ENCODE measurements around the gene GGT6.

Gene GGT6

DNA sequence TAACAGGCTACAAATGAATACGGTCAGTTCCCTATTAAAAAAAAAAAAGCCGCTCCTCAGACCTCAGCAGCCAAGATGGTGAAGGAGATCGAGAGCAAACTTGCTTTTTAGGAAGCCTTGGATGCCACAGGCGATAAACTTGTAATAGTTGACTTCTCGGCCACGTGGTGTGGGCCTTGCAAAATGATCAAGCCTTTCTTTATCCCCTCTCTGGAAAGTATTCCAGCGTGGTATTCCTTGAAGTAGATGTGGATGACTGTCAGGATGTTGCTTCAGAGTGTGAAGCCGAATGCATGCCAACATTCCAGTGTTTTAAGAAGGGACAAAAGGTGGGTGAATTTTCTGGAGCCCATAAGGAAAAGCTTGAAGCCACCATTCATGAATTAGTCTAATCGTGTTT, 11.8 kb upstream of the GGT6 start:
- DNase-seq: no peak

DNA sequence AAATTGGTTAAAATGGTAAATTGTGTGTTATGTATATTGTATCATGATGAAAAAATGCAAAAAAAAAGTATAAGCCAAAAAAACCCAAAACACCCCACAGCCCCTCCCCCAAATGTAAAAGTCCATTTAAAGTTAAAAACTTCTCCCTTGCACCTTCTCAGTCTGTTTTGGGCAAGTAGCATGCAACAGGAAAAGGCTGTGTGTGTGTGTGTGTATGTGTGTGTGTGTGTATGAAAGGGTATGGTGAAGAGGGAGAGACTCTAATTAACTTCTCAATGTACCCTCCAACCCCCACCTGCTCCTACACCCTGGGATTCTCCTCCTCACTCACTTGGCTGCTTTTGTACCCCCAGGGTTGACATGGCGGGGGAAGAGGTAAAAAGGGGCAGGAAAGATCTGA, 9.2 kb upstream of the GGT6 start:
- no peak for DNase-seq

DNA sequence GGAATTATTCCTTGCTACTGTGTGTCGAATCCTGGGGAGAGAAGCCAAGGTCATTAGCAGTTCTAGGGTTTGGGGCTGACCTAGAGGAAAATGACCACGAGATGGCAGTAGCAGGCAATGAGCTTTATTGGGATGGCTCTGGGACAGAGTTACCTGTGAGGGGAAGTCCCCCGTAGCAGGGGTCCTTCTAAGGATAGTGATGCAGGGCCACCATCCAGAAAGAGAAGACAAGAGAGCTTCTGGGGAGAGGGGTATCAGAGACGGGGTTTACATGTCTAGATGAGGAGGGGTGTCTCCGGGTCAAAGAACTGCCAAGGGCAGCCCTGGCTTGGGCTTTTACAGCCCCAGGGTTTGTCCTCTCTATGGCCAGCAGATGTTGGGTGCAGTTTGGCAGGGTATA, 6.4 kb upstream of the GGT6 start:
- peak in 1 of 2 experiments; percentile 22 for DNase-seq

DNA sequence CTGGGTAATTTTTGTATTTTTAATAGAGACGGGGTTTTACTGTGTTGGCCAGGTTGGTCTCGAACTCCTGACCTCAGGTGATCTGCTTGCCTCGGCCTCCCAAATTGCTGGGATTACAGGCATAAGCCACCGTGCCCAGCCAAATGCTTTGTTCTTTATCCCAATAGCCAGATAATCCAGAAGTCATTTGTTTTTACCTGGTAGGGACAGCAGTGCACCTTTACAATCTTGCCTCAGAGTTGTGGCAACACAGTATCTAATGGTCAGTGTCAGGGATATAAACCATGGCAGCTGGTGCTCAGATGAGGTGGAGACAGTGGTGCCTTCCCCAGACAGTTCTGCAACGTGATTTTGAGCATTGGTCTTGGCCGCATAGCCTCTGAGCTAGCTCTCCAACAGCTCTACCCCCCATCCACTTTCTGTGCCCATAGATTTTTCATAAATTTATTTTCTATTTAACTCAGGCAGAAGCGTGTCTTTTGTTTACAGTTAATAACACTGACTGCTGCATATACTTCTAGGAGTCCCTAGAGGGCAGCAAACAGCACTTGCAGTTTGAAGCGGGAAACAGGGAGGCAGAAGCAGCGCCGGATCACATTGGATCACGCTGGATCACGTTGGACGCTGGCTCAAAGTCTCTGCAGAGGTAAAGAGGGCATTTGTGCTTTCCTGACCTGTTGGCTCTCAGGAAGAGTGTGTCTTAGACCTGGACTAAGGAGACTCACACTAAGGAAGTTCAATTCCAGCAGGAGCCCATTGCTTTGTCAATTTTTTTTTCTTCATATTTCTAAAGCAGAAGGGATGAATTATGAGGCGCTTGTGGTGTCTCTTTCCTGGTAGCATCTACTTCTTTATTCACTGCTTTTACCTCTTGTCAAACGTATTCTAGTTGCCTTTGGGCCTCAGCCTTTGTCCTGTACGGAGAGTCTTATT, 5.1 kb upstream of the GGT6 start:
- peak; percentile 37 for DNase-seq

DNA sequence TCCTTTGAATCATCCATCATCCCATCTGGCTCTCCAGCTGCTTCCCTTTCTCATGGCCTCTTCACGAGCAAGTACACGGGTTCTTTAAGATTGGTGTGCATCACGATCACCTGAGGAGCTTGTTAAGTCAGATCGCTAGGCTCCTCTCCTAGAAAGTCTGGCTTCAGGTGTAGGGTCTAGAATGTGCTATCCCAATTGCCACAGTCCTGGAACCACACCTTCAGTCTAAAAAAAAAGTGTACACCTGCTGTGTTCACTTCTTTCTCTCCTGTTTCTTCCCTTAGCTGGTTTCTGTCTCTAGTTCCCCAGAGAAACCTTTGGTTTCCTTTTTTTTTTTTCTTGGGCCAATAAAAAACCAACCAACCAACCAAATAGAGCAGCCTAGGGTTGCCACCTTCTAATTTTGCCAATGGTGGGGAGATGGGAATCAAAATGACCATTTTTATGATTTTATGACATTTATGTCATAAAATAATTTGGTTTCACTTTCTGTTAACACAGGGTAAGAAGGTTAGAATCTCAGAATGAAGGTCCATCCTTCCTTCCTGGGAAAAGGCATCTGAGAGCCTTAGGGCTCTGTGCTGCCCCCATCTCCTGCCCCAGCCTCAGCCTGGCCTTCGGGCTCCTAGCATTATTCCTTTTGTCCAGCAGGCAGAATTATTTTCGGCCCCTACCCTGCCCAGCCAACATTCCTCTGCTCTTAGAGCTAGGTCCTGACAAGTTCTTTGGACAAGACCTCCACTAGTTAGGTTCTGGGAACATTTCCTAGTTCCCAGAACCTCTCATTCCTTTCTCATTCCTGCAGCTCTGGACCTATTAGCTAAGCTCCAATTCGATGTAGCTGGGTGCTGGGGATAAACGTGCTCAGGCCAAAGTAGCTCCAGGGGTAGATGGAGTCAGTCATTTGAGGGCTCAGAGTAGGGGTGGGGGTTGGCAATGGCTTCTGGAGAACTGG, 1.9 kb upstream of the GGT6 start:
- DNase-seq: no peak

DNA sequence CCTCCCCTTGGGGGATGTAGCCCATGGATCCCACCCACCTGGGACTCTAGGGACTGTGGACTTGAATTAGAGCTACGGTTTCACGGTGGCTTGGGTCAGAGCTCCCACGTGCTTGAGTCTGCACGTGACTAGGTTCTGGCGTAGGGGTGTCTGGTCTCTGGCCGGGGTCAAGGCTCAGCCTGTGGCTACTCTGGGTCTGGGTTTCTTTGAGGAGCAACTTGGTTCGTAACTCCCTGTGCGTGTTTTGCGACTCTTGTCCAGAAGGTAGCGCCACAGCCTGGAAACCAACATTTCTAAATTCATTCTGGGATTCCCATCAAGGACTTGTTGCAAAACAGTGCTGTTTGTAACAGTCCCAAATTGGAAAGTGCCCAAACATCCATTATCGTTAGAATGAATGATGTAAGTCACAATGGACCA, 470 bp upstream of the GGT6 start:
- no peak for DNase-seq

DNA sequence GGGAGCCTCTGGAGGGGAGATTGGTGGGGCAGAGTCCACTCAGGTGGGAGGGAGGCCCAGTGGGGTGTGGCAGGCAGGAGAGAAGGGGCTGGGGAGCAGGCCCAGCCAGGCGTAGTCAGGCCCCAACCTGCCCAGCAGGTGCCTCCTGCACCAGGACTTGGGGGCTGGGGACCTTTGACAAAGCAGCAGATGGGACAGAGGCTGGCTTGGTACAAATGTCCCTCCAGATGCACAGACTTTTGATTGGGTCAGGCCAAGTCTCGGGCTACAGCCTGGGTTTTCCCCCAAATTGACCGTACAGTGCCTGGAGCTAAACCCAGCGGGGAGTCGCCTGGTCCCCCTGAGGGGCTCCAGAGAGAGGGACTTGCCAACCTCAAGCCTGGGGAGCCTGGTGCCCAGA, 411 bp downstream of the GGT6 start:
- no peak for DNase-seq

DNA sequence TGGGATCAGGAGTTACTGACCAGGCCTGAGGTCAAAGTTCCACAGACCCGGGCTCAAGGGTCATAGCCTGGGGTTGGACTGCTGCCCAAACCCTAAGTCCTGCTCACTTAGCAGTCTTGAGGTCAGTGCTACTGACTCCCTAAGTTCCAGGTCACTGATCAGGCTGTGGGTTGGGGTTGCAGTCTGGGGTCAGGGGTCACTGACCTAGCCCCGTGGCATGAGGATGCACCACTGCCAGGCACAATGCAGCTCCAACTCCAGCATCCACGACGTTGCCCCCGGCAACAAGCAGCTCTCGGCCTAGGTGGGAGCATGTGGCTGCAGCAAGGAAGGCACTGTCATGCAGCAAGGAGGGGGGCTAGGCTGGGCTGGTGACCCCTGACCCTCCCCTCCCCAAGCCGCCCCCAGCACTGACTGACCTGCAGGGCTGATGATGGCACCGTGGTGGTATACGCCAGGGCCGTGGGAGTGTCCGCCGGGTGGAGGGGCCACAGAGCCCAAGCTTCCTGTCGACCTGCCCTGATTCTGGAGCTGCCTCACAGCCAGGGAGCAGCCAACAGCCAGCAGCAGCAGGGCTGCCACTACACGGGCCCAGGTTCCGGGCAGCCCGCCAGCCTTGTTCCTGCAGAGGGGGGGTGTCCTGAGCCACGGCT, 1.1 kb downstream of the GGT6 start:
- no peak for DNase-seq

DNA sequence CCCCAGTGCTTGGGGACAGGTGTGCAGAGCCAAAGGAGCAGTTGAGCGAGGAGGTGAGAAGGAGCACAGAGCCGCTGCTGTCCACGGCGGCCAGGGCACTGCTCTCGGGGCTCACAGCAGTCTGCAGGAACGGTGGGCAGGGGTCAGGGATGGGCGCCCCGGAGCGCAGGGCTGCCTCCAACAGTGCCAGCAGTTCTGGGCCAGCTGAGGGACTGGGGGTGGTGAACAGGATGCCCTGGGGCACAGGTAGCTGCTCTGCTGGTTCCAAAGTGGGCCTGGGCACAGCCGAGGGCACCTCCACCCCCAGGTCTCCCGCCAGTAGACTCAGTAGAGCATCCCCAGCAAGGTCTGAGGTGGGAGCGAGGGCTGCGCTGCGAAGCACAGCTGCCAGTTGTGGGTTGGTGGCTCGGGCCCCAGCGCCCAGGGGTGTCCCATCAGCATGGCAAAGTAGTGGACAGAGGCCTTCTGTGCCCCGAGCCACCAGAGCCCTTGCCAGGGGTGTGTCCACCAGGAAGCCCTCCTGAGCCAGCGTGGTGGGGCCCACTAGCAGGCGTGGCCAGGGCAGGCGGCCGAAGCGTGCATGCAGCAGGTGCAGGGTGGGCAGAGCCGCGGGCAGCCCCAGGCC, 1.9 kb downstream of the GGT6 start:
- no peak for DNase-seq

DNA sequence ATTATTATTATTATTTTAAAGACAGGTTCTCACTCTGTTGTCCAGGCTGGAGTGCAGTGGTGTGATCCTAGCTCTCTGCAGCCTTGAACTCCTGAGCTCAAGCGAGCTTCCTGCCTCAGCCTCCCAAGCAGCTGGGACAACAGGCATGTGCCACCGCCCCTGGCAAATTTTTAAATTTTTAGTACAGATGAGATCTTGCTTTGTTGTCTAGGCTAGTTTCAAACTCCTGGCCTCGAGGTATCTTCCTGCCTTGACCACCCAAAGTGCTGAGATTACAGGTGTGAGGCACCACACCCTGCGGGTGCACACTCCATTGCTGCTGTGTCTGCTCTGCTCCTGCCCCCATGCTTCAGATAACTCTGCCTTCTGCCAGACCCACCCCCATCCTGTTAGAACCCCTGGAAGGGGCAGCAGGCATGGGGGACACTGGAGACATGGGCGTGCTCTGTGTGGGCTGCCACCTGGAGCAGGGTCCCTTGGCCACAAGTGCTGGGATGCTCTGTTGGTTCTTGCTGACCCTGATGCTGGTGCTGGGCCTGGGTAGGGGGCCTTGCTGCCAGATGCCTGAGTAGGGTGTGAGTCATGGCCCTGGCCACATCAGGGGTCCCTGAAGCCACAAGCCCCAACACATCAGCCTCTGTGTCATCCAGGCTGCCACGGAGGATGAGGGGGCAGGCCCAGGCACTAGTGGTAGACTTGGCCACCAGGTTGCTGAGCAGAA, 2.6 kb downstream of the GGT6 start:
- no peak for DNase-seq

DNA sequence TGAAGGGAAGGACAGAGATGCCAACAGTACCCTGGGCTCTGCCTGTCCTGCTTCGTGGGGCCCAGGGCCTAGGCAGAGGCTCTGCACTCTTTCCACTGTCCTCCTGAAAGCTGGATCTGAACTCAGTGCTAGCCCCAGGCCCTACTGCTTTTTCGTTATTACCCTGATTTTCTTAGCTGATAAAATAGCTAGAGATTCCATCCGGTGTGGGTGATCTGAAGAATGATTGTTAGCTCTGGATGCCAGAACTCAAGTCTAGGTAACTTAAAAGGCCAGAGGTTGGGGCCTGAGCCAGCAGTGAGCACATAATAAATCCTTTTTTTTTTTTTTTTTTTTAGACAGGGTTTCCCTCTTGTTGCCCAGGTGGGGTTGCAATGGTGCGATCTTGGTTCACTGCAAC, 3.4 kb downstream of the GGT6 start:
- no peak for DNase-seq

DNA sequence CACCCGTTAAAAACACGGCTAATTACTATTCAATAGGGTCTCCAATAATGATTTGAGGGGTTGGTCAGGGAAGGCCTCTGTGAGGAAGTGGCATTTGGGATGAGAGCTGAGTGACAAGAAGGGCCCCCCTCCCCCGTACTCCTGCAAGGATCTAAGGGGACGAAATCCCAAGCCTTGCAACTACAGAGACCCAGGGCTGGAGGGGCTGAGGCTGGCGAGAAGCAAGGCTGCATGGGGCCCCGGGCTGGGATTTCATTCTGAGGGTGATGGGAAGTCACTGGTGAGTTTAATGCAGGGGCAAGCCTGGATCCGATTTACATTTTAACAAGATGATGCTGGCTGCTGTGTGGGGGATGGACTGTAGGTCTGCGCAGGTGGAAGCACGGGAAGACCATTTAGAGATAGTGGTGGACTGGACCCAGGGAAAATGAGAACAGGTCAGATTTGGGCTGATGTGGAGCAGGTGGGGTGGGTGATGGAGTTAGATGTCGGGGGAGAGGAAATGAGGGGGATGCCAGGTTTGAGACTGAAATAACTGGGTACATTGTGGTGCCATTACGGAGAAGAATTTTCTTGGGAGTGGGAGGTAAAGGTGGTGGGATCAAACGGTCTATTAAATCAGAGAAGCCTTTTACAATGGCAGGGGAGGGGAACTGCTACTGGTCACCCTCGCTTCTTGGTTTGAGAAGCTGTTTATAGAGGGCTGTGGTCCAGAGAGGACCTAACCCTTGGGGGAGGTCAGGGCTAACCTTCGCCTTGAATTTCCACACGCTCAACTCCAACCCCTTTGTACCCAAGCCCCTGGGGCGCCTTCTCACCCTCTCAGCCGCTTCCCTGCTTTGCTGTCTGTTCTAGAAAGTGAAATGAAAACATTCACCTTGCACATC, 4.3 kb downstream of the GGT6 start:
- DNase-seq: no peak

DNA sequence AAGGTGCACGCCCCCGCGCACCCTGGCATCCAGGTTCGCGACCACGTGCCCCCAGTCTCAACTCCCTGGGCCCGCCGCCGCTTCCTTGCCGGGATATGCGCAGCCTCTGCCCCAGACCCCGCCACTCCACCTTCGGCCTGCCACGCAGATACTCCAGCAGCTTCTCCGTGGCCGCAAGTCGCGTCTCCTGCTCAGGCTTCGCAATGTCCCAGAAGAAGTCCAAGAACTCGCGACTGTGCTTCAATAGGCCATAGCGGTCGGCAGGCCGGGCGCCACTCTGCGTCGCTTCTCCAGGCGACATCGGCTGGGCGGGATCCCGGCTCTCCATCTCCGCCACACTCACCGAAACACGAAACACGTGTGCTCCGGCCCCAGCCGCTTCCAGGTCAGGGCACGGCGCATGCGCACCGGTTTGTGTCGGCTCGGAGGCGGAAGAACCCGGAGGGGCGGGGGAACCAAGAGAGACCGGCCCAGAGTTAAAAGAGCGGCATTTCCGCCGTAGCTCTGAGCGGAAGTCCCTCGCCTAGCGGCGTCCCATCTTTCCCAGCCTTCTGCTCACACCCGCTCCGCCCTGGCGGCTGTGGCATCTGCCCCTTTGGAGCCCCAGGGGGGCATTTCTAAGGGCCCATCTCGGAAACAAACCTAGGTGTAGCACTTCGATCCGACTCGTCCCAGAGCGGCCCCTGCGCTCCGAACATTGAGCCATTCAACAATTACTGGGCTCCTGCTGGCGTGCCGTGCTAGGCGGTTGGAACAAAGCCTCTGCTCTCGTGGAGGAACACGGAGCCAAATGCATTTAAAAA, 5.2 kb downstream of the GGT6 start, which contains the start of gene MYBBP1A:
TSS of gene MYBBP1A (minus strand) at position 388 of the 803 bp plus-strand sequence. CDS start at position 328, 60 bp downstream.
- DNase-seq: peak; percentile 96 to 98

DNA sequence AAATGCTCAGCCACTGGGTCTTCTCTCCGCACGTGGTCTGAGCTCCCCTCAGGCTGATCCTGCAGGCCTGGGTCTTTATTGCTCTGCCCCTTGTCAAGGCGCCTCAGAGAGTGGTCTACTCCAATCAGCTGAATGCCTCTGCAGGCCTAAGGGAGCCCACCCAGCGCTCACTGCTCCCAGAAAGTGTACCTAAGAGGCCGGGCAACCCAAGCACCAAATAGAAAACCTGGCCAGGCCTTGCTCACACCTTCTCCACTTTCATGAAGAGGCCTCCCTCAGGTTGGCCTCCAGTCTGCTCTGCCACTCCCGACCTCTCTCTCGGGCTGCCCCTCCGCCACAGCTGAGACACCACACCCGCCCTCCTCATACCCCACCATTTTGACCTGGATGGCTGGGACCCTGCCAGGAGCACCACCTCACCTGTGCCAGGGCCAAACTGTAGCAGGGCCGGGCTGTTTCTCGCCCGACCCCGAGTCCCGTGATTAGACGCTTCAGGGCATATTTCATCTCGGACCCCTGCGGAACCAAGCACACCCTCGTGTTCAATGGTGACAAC, 5.9 kb downstream of the GGT6 start:
- DNase-seq: no peak

DNA sequence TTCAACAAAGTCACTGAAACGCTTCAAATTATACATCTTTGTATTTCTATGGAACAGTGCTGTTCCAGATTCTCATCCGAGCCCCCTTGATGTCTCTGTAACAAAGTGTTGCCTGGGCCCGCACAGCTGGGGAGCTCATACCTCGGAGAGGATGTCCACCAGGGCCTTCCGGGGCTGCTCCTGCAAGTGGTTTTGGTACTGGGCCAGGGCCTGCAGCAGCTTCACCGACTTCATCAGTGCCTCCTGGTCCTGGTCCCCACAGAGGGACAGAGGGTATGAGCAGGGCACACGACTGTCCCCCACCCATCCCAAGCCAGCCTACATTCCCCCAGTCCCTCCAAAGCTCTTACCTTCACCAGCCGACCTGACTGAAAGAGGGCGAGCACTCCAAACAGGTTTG, 6.7 kb downstream of the GGT6 start:
- DNase-seq: no peak

DNA sequence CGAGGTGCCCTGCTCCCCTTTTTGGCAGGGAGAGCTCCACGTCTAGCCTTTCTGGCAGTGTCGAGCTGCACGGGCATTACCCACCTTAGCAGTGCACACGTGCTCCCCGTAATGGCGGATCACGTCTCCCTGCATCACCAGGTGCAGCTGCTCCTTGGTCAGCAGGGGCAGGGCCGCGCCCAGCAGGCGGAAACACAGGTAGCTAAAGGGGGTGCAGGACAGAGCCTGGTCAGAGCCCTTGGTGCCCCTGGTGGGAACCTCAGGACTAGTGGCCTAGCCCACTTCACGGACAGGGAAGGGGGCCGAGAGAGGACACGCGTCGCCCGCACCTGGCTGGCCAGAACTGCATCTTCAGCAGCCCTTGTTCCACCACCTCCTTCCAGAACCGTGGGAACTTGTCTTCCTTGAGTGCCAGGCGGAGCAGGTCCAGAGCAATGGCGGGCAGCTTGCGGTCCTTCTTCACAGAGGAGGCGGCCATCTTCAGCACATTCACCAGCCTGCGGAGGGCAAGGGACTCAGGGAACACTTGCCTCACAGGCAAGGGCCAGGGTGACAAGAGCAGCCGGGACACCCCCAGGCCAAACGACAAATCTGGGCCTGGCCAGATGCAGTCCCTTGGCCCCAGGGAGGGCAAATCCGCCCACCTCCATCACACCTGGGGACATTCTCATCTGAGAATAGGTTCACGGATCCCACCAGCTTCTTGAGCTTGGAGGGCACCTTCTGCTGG, 8.4 kb downstream of the GGT6 start:
- no peak for DNase-seq

DNA sequence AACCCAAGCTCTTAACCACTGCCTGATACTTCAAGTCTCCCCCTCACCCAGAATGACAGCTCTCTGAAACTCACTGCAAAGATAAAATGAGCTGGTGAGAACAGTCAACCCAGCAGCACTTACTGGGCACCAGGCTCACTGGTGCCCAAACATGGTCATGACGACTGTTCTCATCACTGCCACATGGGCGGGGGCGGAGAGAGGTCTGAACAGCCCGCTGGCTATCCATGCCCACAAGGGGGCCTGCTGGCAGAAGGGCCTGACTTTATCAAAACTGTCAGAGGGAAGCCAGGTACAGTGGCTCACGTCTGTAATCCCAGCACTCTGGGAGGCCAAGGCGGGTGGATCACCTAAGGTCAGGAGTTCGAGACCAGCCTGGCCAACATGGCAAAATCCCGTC, 9.2 kb downstream of the GGT6 start:
- DNase-seq: no peak

DNA sequence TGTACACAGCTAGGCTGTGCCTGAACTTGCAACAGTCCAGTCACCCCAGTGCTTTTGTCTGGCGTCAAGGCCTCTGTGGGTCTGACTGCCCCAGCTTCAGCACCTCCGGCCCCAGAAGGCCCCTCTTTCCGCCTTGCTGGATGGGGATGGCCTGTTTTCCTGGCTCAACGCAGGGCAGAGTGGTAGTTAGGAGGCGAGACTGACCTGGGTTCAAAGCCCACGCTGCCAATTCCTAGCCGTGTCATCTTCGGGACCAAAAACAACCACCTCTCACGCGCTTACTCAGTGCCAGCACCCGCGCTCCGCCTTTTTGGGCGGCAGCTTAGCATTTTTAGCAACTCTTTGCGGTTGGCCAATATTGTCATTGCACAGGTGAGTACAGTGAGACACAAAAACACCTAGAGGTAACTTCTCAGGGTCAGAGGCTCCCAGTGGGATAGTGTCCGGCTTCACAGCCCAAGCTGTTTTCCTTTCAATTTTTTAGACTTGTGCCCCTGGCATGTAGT, 9.8 kb downstream of the GGT6 start:
- DNase-seq: no peak

Measured in stimulated activated CD4-positive, alpha-beta T cell treated with anti-CD3 and anti-CD28 coated beads, Interleukin-4, amount 100 ng/mL, for 4 hours (primary cell).